Dendritic cell treated with granulocyte-macrophage colony-stimulating factor and Interleukin-4, amounts not matched to agents 40 ng/mL and 50 ng/mL, for 4 days (primary cell): ENCODE measurements around the gene OOSP4A.
"Not testable (repeated sequence)": the region's sequence is repeated elsewhere in the genome, so short reads cannot be mapped to it uniquely, and the experiment has no call there.

Experiments used
- H3K27ac Mint-ChIP-seq: one replicate; pipeline ENCODE4 v1.8.0; 2022; ENCODE audit warnings: mild to moderate bottlenecking, mixed read lengths
- H3K27me3 Mint-ChIP-seq: one replicate; pipeline ENCODE4 v1.8.0; 2022; ENCODE audit warnings: mild to moderate bottlenecking, mixed read lengths
- H3K36me3 Mint-ChIP-seq: one replicate; pipeline ENCODE4 v1.8.0; 2022; ENCODE audit warnings: low read depth, mixed read lengths
- H3K4me1 Mint-ChIP-seq: one replicate; pipeline ENCODE4 v1.8.0; 2022; ENCODE audit warnings: low read depth, mixed read lengths
- H3K4me3 Mint-ChIP-seq: one replicate; pipeline ENCODE4 v1.8.0; 2022; ENCODE audit warnings: mild to moderate bottlenecking, moderate library complexity, mixed read lengths
- H3K9me3 Mint-ChIP-seq: one replicate; pipeline ENCODE4 v1.8.0; 2022; ENCODE audit warnings: mixed read lengths
- intact Hi-C: fragments of 100-400 bp; cut with micrococcal nuclease; formaldehyde crosslinking; loops from one replicate; pipeline ENCODE4 v1.15.0; 2022

The OOSP4A gene

GRCh38 chr11:59960502-59961381, 3.1 kb upstream of the OOSP4A start:
- H3K9me3 Mint-ChIP-seq: no peaks in the 10 kb centered on the region
- H3K36me3 Mint-ChIP-seq: no peaks in the 10 kb centered on the region
- H3K4me1 Mint-ChIP-seq: peaks cover 8% of the 10 kb centered on the region
- intact Hi-C loops: no loop called here
- H3K4me3 Mint-ChIP-seq: no peak overlapping the region
- no peaks in the 10 kb centered on the region for H3K27me3 Mint-ChIP-seq
- H3K27ac Mint-ChIP-seq: no peak overlapping the region

GRCh38 chr11:59962107-59962482, 1.7 kb upstream of the OOSP4A start:
- Mint-ChIP-seq H3K4me1 (peaks cover 8% of the 10 kb centered on the region), H3K27me3 (no peaks in the 10 kb centered on the region), H3K27ac (no peak overlapping the region), H3K36me3 (no peaks in the 10 kb centered on the region), H3K4me3 (no peak overlapping the region), H3K9me3 (no peaks in the 10 kb centered on the region)
- intact Hi-C loops: no loop called here

DNA sequence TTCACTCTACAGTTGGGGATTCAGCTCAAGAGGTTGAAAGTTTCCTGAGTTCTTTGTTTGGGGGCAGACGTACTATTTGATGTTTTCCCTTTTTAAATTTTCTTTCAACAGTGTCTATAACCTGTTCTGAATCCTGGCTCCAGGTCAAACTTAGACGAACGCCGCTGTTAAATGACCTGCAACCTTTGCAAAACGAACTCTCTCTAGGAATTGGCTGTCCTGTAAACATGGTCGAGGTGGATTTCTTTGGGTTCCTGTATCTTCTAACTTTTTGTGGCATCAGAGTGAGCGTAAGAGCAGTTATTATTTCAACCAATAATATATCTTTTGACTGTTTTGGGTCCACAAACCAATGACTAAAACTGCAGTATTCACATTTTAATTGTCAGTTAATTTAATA, 1.6 kb downstream of the OOSP4A start:
- no peaks in the 10 kb centered on the region for H3K36me3 Mint-ChIP-seq

DNA sequence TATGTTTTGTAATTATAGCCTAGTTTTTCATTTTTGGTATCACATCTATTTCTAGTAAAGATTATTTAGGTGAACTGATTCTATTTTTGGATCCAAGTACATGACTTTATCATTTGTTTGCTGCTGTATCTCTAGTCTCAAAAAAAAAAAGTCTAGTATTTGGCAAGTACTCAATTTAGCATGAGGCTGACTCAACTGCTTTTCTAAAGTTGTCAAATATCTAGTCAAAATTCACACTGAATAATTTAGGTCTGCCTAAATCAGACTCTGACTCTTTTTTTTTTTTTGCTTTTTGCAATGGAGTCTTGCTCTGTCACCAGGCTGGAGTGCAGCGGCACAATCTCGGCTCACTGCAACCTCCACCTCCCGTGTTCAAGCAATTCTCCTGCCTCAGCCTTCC, 2.4 kb downstream of the OOSP4A start:
- Mint-ChIP-seq H3K27ac (no peak overlapping the region), H3K27me3 (no peaks in the 10 kb centered on the region), H3K4me1 (no peaks in the 10 kb centered on the region), H3K9me3 (no peaks in the 10 kb centered on the region), H3K36me3 (no peaks in the 10 kb centered on the region), H3K4me3 (no peak overlapping the region)
- intact Hi-C loops: no loop called here

More for the DNA sequence above, 1.6 kb downstream of the OOSP4A start:
- Mint-ChIP-seq H3K4me1 (peaks cover 4% of the 10 kb centered on the region), H3K27ac (no peak overlapping the region), H3K9me3 (no peaks in the 10 kb centered on the region), H3K27me3 (no peaks in the 10 kb centered on the region), H3K4me3 (no peak overlapping the region)
- intact Hi-C loops: no loop called here

GRCh38 chr11:59967677-59968394, 4.0 kb downstream of the OOSP4A start:
- intact Hi-C loops: no loop called here
- Mint-ChIP-seq H3K4me3 (no peak overlapping the region), H3K4me1 (no peaks in the 10 kb centered on the region), H3K9me3 (no peaks in the 10 kb centered on the region), H3K36me3 (no peaks in the 10 kb centered on the region), H3K27me3 (no peaks in the 10 kb centered on the region), H3K27ac (no peak overlapping the region)

GRCh38 chr11:59968395-59968783, 4.6 kb downstream of the OOSP4A start:
- H3K4me3 Mint-ChIP-seq: no peak overlapping the region
- no peaks in the 10 kb centered on the region for H3K36me3 Mint-ChIP-seq
- no peaks in the 10 kb centered on the region for H3K4me1 Mint-ChIP-seq
- no peaks in the 10 kb centered on the region for H3K27me3 Mint-ChIP-seq
- H3K9me3 Mint-ChIP-seq: no peaks in the 10 kb centered on the region
- intact Hi-C loops: no loop called here
- no peak overlapping the region for H3K27ac Mint-ChIP-seq

GRCh38 chr11:59973097-59973496, 9.3 kb downstream of the OOSP4A start:
- no peaks in the 10 kb centered on the region for H3K4me1 Mint-ChIP-seq
- no peak overlapping the region for H3K4me3 Mint-ChIP-seq
- intact Hi-C loops: no loop called here

GRCh38 chr11:59981106-59981770, 17.4 kb downstream of the OOSP4A start:
- intact Hi-C loops: no loop called here
- Mint-ChIP-seq H3K27me3 (no peaks in the 10 kb centered on the region), H3K36me3 (no peaks in the 10 kb centered on the region), H3K27ac (no peak overlapping the region), H3K4me1 (no peaks in the 10 kb centered on the region), H3K4me3 (no peak overlapping the region), H3K9me3 (no peaks in the 10 kb centered on the region)

More at GRCh38 chr11:59973097-59973496, 9.3 kb downstream of the OOSP4A start:
- no peaks in the 10 kb centered on the region for H3K36me3 Mint-ChIP-seq
- H3K9me3 Mint-ChIP-seq: no peaks in the 10 kb centered on the region
- no peaks in the 10 kb centered on the region for H3K27me3 Mint-ChIP-seq
- H3K27ac Mint-ChIP-seq: no peak overlapping the region

DNA sequence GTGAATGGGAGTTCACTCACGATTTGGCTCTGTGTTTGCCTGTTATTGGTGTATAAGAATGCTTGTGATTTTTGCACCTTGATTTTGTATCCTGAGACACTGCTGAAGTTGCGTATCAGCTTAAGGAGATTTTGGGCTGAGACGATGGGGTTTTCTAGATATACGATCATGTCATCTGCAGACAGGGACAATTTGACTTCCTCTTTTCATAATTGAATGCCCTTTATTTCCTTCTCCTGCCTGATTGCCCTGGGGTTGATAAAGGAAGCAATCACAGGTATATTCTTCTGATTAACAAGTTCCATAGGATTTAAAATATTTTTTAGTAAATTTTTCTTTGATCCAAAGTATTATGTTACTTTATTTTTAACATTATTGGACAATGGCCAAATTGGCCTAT, 18.2 kb downstream of the OOSP4A start:
- intact Hi-C loops: not testable (repeated sequence)

DNA sequence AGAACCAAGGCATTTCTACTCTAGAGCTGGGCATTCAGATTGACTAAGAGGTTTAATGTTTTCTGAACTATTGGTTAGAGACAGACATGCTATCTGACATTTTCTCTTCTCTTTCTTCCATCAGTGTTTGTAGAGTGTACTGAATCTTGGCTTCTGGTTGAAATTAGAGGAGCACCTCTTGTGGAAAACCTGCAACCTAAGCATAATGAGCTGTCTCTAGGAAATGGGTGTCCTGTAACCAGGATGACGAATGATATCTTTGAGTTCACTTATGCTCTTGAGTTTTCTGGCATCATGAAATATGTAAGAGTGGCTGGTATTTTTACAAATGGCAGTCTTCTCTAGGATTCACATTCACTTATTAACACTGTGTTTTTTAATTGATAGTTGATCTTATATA, 19.4 kb downstream of the OOSP4A start:
- intact Hi-C loops: no loop called here
- Mint-ChIP-seq H3K4me3 (no peak overlapping the region), H3K27me3 (no peaks in the 10 kb centered on the region), H3K36me3 (no peaks in the 10 kb centered on the region), H3K27ac (no peak overlapping the region), H3K4me1 (no peaks in the 10 kb centered on the region), H3K9me3 (no peaks in the 10 kb centered on the region)

More for the DNA sequence above, 18.2 kb downstream of the OOSP4A start:
- not testable (repeated sequence) for H3K4me3 Mint-ChIP-seq, H3K36me3 Mint-ChIP-seq, H3K27ac Mint-ChIP-seq, H3K9me3 Mint-ChIP-seq, H3K27me3 Mint-ChIP-seq, H3K4me1 Mint-ChIP-seq

DNA sequence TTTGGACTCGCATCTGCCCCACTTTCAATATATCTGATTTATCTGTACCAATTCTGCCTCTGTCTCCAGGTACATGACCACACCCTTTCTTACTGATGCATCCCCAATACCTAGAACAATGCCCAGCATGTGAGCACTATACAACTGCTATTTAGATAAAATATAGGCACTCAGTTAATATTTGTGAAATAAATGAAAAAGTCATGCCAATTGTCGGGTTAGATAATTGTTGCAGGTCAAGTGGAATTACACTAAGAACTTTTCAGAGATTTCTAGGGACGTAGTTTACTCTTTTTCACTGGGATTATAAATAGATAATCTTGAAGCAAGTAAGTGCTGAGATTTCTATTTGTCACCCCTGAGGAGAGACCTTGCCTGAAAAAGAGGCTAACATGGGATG, 20.5 kb downstream of the OOSP4A start:
- no peaks in the 10 kb centered on the region for H3K36me3 Mint-ChIP-seq
- no peaks in the 10 kb centered on the region for H3K27me3 Mint-ChIP-seq
- intact Hi-C loops: no loop called here
- no peak overlapping the region for H3K27ac Mint-ChIP-seq
- no peaks in the 10 kb centered on the region for H3K4me1 Mint-ChIP-seq
- no peak overlapping the region for H3K4me3 Mint-ChIP-seq
- H3K9me3 Mint-ChIP-seq: peaks cover 3% of the 10 kb centered on the region

- peaks cover 58% of the 10 kb centered on the region for H3K9me3 Mint-ChIP-seq
- intact Hi-C loops: no loop called here
- H3K36me3 Mint-ChIP-seq: no peaks in the 10 kb centered on the region
- no peak overlapping the region for H3K27ac Mint-ChIP-seq
- H3K4me1 Mint-ChIP-seq: no peaks in the 10 kb centered on the region
- no peak overlapping the region for H3K4me3 Mint-ChIP-seq
- no peaks in the 10 kb centered on the region for H3K27me3 Mint-ChIP-seq
Measured at GRCh38 chr11:59990421-59990820, 26.6 kb downstream of the OOSP4A start.

- Mint-ChIP-seq H3K4me3 (no peak overlapping the region), H3K27ac (no peak overlapping the region), H3K36me3 (no peaks in the 10 kb centered on the region), H3K27me3 (no peaks in the 10 kb centered on the region), H3K9me3 (peaks cover 58% of the 10 kb centered on the region), H3K4me1 (no peaks in the 10 kb centered on the region)
- intact Hi-C loops: no loop called here
Measured at GRCh38 chr11:59992425-59992824, 28.6 kb downstream of the OOSP4A start.

- intact Hi-C loops: no loop called here
- H3K9me3 Mint-ChIP-seq: peaks cover 51% of the 10 kb centered on the region
- H3K4me1 Mint-ChIP-seq: no peaks in the 10 kb centered on the region
- H3K27ac Mint-ChIP-seq: no peak overlapping the region
- no peak overlapping the region for H3K4me3 Mint-ChIP-seq
- H3K36me3 Mint-ChIP-seq: peaks cover 5% of the 10 kb centered on the region
- H3K27me3 Mint-ChIP-seq: no peaks in the 10 kb centered on the region
Measured at GRCh38 chr11:59997800-59998199, 34.0 kb downstream of the OOSP4A start.
